NCI-H2081 (cell line): ENCODE results near the gene LCLAT1.

ENCODE experiments used
- DNase-seq, 2 experiments: peaks; one replicate each; lab custom pipeline; 2025; lab: John Stamatoyannopoulos, UW

The LCLAT1 gene

GRCh38 chr2:30447149-30448045 is at the start of gene LCLAT1:
Gene LCLAT1, plus strand, starts transcription at chr2:30447246. Its CDS starts 78,345 bp downstream, at chr2:30525591.
- DNase-seq: peak; percentile 72 to 86

- no peak for DNase-seq
Observed at GRCh38 chr2:30398084-30398873, 48.8 kb upstream of the LCLAT1 start.

- no peak for DNase-seq
Observed at GRCh38 chr2:30400151-30400954, 46.7 kb upstream of the LCLAT1 start.

GRCh38 chr2:30402441-30403182 is 44.4 kb upstream of the LCLAT1 start:
- DNase-seq: no peak

GRCh38 chr2:30403592-30404312 is 43.3 kb upstream of the LCLAT1 start:
- DNase-seq: no peak

- peak; percentile 29 to 47 for DNase-seq
Observed at GRCh38 chr2:30404319-30405259, 42.5 kb upstream of the LCLAT1 start.

GRCh38 chr2:30405260-30405605 is 41.8 kb upstream of the LCLAT1 start:
- no peak for DNase-seq

- DNase-seq: no peak
Observed at GRCh38 chr2:30406853-30407252, 40.2 kb upstream of the LCLAT1 start.

GRCh38 chr2:30408961-30409387 is 38.1 kb upstream of the LCLAT1 start:
- no peak for DNase-seq

GRCh38 chr2:30410217-30410616 is 36.8 kb upstream of the LCLAT1 start:
- no peak for DNase-seq

GRCh38 chr2:30412047-30412683 is 34.9 kb upstream of the LCLAT1 start:
- DNase-seq: no peak

GRCh38 chr2:30412684-30413570 is 34.1 kb upstream of the LCLAT1 start:
- DNase-seq: no peak

GRCh38 chr2:30414961-30415360 is 32.1 kb upstream of the LCLAT1 start:
- DNase-seq: no peak

- DNase-seq: no peak
Observed at GRCh38 chr2:30417253-30417652, 29.8 kb upstream of the LCLAT1 start.

- DNase-seq: no peak
Observed at GRCh38 chr2:30421026-30421603, 25.9 kb upstream of the LCLAT1 start.

- peak; percentile 5 to 22 for DNase-seq
Observed at GRCh38 chr2:30421604-30422443, 25.2 kb upstream of the LCLAT1 start.
